HG03066 (cell line): ENCODE results near the gene CCL18.
"Not testable (repeated sequence)": the region's sequence is repeated elsewhere in the genome, so short reads cannot be mapped to it uniquely, and the experiment has no call there.

Experiments
- ATAC-seq: cut with Tn5 transposase; IDR thresholded peaks from one replicate; pipeline ENCODE4 v1.9.1; 2021; ENCODE audit warnings: low read depth; ENCODE audit not compliant: unreplicated experiment

CCL18 gene

GRCh38 chr17:36063786-36064541 lies at the start of gene CCL18:
Gene CCL18 (plus strand): TSS chr17:36064272. CDS start chr17:36064343, 71 bp downstream.
- no peak for ATAC-seq

- ATAC-seq, result no peak
Measured at GRCh38 chr17:36014946-36015345, 49.1 kb upstream of the CCL18 start.

DNA sequence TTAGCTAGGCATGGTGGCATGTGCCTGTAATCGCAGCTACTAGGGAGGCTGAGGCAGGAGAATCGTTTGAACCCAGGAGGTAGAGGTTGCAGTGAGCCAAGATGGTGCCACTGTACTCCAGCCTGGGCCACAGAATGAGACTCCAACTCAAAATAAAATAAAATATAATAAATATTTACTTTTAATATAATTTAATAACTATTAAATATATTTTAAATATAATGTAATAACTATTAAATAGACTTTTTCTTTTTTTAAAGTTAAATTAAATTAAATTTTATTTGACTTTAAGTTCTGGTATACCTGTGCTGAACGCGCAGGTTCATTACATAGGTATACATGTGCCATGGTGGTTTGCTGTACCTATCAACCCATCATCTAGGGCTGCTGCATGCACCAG lies 48.2 kb upstream of the CCL18 start:
- ATAC-seq, result not testable (repeated sequence)

DNA sequence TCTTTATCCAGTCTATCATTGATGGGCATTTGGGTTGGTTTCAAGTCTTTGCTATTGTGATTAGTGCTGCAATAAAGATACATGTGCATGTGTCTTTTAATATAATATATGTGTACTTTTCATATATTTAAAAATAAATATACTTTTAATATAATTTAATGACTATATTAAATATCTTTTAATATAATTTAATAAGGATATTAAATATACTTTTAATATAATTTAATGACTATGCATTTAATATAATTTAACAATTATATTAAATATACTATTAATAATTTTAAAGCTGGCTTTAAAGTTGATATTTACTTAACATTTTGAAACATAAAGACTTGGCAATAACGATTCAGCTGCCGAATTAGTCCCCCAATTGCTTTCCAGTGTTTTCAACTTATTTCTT lies 47.5 kb upstream of the CCL18 start:
- ATAC-seq, result no peak

DNA sequence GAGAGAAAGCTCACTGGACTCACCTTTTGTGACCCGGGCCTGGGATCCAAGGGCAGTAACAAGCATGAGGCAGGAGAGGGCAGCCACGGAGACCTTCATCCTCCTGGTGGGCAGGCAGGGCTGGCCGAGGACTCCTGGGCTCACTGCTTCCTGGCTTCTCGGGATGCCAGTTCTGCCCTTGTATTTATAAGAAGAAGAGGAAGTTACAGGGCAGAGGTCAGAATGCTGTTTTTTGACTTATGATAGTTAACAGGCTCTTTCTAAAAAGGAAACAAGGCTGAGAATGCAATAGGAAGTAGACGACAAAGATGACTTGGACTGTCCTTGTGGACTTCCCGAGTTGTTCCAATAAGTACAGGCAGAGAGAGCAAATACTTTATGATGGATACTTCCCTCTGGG lies 46.3 kb upstream of the CCL18 start, which contains the start of gene CCL23:
Gene CCL23, minus strand, starts transcription at position 174 of the 400 bp plus-strand sequence. Its CDS starts 75 bp downstream, at position 99.
- ATAC-seq, result no peak

DNA sequence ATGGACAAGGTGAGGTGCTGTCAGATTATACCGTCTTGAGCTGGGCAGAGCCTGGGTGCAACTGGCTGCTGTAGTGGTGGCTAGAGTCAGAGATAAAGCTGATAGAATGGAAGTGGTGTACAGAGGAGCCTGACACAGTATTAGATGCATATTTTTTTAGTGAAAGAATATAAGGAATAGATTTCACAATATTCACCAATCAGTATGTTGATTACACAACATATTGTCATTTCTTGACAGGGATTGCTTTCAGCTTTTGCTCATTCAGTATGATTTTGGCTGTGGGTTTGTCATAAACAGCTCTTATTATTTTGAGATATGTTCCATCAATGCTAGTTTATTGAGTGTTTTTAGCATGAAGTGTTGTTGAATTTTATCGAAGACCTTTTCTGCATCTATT lies 44.6 kb upstream of the CCL18 start:
- ATAC-seq, result no peak

GRCh38 chr17:36024106-36024869 lies 39.8 kb upstream of the CCL18 start:
- no peak for ATAC-seq

GRCh38 chr17:36027761-36028160 lies 36.3 kb upstream of the CCL18 start:
- no peak for ATAC-seq

DNA sequence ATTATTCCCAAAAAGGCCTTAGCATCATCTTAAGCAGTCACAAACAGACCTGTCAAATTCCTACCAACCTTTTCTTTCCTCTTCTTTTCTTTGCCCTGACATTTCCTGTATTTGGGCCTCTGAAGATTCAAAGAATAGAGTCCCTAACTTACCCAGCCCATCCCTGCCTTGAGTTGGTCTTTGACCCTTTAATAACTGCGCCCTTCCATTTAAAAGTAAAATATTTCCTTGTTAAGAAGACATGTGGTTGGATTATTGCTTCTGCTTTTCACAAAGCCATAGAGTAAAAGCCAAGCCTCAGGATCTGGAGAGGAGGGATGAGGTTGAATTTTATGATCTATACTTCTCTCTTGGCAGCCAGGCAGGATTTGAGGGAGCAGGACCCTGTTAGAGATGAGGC lies 33.1 kb upstream of the CCL18 start:
- no peak for ATAC-seq

DNA sequence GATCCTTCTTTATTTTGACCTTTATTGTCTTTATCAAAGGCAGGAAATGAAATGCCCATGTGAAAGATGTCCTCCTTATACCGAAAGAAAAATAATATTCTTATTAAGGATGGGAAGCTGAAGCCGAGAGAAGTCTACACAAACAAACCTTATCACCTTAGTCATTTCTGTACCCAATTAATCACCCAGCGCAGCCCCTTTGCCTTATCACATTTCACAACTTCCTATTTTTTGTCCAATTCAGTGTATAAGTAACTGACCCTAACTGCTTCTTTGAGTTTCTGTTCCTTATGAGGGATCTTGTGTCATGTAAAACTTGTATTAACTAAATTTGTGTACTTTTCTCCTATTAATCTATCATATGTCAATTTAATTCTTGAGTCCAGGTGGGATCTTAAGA lies 29.9 kb upstream of the CCL18 start:
- no peak for ATAC-seq

DNA sequence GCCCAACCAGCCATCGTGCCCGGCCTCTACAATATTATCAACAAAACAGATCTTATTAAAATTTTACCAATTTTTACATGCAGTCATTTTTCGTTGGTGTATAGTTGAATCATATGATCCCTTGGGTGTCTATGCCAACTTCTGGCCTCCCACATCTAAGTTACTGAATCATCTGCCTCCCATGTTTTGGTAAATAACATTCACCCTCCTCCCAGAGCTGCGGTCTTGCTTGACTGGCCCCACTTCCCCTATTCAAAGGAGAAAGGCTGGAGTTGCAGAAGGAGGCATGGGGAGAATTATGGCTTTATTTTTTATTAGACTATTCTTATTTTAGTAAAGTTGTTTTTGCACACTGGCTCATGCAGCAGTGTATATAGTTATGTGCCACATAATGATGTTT lies 27.8 kb upstream of the CCL18 start:
- no peak for ATAC-seq

- no peak for ATAC-seq
Measured at GRCh38 chr17:36048066-36048465, 16.0 kb upstream of the CCL18 start.

- ATAC-seq, result no peak
Measured at GRCh38 chr17:36049643-36050042, 14.4 kb upstream of the CCL18 start.

- no peak for ATAC-seq
Measured at GRCh38 chr17:36055171-36055570, 8.9 kb upstream of the CCL18 start.

DNA sequence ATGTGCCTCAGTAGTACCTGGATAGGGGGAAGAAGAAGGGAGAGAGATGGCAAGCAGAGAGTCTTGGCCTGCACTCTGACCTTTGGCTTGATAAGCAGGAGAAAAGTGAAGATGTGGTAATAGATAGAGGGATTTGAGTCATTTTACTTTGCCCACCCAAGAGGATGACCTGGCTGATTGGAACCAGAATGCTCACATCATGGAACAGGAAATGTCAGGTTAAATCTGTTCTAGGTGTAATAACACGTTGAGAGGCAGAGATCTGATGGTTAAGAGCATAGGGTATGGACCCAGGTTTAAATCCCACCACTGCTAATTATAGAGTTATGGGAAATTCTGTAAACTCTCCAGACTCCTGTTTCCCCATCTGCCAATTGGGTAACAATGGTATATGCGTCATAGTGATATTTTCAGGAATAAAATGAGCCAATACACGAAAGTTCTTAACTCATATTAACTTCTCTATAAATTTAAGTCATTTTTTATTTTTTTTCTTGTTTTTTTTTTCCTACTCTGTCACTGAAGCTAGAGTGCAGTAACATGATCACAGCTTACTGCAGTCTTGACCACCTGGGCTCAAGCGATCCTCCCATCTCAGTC lies 8.1 kb upstream of the CCL18 start:
- ATAC-seq, result no peak

DNA sequence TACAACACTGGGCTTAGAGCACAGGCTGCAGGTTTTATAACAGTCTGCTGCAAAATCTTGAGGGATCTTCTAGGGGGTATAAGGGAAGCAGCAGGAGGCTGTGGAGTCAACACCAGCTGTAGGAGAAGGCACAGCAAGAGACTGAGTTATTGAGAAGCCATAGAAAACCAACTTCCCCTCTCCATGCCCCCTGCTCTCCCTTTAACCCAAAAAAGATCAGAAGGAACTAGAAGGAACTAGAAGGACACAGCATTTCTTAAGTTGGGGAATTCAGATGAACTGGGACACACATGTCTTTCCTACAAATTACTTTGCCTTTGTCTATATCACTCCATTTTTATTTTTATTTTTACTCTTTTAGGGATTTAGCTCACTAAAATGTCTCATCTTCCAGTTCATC lies 6.2 kb upstream of the CCL18 start:
- no peak for ATAC-seq

DNA sequence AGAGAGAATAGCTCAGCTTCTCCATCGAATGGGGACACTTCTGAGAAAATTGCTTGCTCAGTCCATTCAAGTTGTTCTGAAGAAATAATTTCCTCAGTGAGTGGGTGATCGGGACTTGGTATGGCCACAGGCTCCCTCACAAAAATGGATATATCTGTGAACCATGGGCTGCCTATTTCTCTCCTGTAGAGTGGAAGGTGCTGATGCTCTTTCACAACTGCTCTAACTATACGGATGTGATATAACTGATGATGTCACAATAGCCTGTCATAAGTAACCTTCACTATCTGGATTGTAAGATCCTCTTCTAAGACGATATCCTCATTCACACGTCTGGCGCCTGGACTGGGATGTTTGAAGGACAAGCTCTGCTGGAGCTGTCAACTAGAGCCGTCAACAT lies 4.7 kb upstream of the CCL18 start:
- no peak for ATAC-seq

GRCh38 chr17:36060816-36061215 lies 3.3 kb upstream of the CCL18 start:
- ATAC-seq, result no peak

DNA sequence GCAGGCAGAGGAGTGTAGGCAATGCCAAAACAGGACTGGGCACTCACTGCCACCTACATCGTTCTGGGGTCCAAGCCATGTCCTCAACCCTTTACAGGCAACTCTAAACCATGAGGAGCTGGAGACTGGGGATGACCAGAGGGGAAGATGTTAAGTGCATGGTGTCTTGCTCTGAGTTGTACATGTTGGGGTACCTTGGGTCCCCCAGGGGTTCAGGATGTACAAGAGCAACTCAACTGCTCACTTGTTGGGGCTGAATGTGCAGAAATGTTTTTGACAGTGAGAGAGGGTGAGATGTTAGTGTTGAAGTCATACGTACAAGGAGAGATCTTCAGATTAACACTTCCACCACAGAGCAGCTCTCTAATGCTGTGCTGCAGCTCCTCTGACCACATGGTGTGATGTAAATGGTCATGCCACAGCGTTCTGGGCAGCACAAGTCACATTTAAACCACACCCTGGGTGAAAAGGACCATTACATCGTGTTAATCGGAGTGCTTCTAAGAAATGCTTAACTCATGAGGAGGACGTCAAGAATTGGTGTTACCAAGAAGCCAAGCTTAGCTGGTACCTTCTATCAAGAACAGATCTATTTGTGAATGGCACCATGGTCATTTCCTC lies 2.4 kb downstream of the CCL18 start:
- no peak for ATAC-seq

DNA sequence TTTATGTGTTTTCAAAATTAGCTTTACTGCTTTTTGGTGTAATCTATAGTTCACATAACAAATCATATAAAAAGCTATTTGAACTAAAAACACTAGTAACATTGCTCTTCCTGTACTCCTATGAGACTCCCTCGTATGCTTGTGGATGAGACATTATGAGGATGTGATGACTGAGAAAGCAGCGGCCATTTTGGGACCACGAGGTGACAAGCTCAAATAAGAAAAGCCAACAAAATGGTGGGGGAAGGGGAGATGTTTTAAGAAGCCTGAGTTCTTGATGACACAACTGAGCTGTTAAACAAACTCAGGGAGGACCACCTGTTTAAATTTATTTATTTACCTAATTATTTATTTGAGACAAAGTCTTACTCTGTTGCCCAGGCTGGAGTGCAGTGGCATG lies 4.5 kb downstream of the CCL18 start:
- no peak for ATAC-seq

DNA sequence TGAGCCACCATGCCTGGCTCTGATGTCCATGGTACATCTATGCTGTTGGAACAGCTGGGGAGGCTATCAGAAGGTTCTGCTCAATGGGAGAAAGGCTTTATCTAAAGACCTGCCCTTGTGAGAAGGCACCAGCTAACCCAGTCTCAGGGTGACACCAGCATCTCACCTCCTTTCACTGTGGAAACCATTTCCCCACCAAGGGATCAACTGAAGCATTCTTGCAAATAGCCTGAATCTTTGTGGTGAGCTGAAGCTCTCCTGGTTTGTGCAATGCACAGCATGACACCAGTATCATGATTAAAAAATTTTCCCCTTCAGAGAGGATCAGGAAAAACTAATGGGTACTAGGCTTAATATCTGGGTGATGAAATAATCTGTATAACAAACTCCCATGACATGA lies 5.1 kb downstream of the CCL18 start:
- no peak for ATAC-seq
